Neural crest cell (in vitro differentiated cells): ENCODE results near the gene BMX. TPM values are rescaled to one million over a fixed set of nuclear protein-coding genes. Genes with fewer than 3 reads are reported as not detected.

Experiments
- DNase-seq: peaks from one replicate; pipeline ENCODE4 v3.0.0; 2021; ENCODE audit warnings: low read depth, mixed read lengths, low spot score
- H3K27ac Mint-ChIP-seq: one replicate; pipeline ENCODE4 v1.8.0; 2021; ENCODE audit warnings: mild to moderate bottlenecking, mixed read lengths; ENCODE audit not compliant: unreplicated experiment
- H3K27me3 Mint-ChIP-seq: 2 replicates; pipeline ENCODE4 v1.8.0; 2021; ENCODE audit warnings: low read depth, mild to moderate bottlenecking, mixed read lengths
- H3K36me3 Mint-ChIP-seq: 2 replicates; pipeline ENCODE4 v1.8.0; 2021; ENCODE audit warnings: low read depth, mild to moderate bottlenecking, mixed read lengths
- H3K4me1 Mint-ChIP-seq: 2 replicates; pipeline ENCODE4 v1.8.0; 2021; ENCODE audit warnings: mixed read lengths
- H3K4me3 Mint-ChIP-seq: one replicate; pipeline ENCODE4 v1.8.0; 2021; ENCODE audit warnings: mild to moderate bottlenecking, mixed read lengths
- H3K9me3 Mint-ChIP-seq: 2 replicates; pipeline ENCODE4 v1.8.0; 2021; ENCODE audit warnings: mixed read lengths
- total RNA-seq: library from RNA; stranded (reverse); gene quantifications from 2 replicates; pipeline ENCODE4 v1.2.1, GENCODE V29; 2021
- TF ChIP-seq, protein P1 (sequence below): fragments of 200-600 bp; sonication (generic); conservative IDR thresholded peaks from 2 replicates; pipeline ENCODE4 v1.5.0; 2021; ENCODE audit warnings: antibody characterized with exemption, mild to moderate bottlenecking

BMX gene
- total RNA-seq, 1 donor from 2014 or later: not detected

- H3K4me3 Mint-ChIP-seq: no peak overlapping the region
- H3K4me1 Mint-ChIP-seq: peaks cover 5% of the 10 kb centered on the region
- H3K9me3 Mint-ChIP-seq: no peaks in the 10 kb centered on the region
- TF ChIP-seq, protein P1, sequence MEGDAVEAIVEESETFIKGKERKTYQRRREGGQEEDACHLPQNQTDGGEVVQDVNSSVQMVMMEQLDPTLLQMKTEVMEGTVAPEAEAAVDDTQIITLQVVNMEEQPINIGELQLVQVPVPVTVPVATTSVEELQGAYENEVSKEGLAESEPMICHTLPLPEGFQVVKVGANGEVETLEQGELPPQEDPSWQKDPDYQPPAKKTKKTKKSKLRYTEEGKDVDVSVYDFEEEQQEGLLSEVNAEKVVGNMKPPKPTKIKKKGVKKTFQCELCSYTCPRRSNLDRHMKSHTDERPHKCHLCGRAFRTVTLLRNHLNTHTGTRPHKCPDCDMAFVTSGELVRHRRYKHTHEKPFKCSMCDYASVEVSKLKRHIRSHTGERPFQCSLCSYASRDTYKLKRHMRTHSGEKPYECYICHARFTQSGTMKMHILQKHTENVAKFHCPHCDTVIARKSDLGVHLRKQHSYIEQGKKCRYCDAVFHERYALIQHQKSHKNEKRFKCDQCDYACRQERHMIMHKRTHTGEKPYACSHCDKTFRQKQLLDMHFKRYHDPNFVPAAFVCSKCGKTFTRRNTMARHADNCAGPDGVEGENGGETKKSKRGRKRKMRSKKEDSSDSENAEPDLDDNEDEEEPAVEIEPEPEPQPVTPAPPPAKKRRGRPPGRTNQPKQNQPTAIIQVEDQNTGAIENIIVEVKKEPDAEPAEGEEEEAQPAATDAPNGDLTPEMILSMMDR: no peak
- H3K27ac Mint-ChIP-seq: no peak overlapping the region
- DNase-seq: no peak
- H3K36me3 Mint-ChIP-seq: no peaks in the 10 kb centered on the region
- H3K27me3 Mint-ChIP-seq: no peaks in the 10 kb centered on the region
These were observed 58.6 kb downstream of the BMX start for GRCh38 chrX:15559227-15559626.

- Mint-ChIP-seq H3K4me3 (no peak overlapping the region), H3K9me3 (no peaks in the 10 kb centered on the region), H3K36me3 (no peaks in the 10 kb centered on the region), H3K27me3 (no peaks in the 10 kb centered on the region), H3K4me1 (peaks cover 19% of the 10 kb centered on the region), H3K27ac (no peak overlapping the region)
- DNase-seq: no peak
- TF ChIP-seq, protein P1: no peak
These were observed 60.3 kb downstream of the BMX start for GRCh38 chrX:15560924-15561323.

DNA sequence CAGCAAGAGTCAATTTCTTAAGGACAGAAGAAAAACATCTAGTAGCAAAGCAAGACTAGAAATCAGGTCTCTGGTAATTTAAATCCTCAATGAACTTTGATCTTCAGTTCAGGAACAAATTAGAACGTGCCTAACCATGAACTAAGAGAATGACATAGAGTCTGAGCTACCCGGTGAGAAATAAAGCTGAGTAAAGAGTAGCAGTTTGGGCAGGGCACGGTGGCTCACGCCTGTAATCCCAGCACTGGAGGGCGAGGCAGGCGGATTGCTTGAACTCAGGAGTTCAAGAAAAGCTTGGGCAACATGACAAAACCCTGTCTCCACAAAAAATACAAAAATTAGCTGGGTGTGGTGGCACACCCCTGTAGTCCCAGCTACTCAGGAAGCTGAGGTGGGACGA, 62.4 kb downstream of the BMX start:
- no peaks in the 10 kb centered on the region for H3K36me3 Mint-ChIP-seq

GRCh38 chrX:15564981-15565579, 64.5 kb downstream of the BMX start:
- H3K4me3 Mint-ChIP-seq: no peak overlapping the region
- peaks cover 31% of the 10 kb centered on the region for H3K4me1 Mint-ChIP-seq
- peak overlapping the region; percentile 70 for H3K27ac Mint-ChIP-seq
- H3K36me3 Mint-ChIP-seq: no peaks in the 10 kb centered on the region
- no peaks in the 10 kb centered on the region for H3K9me3 Mint-ChIP-seq
- DNase-seq: peak; percentile 28
- TF ChIP-seq, protein P1: peak; percentile 78
- no peaks in the 10 kb centered on the region for H3K27me3 Mint-ChIP-seq

More for the DNA sequence above, 62.4 kb downstream of the BMX start:
- no peaks in the 10 kb centered on the region for H3K9me3 Mint-ChIP-seq
- no peak overlapping the region for H3K27ac Mint-ChIP-seq
- TF ChIP-seq, protein P1: no peak
- peaks cover 31% of the 10 kb centered on the region for H3K4me1 Mint-ChIP-seq
- no peaks in the 10 kb centered on the region for H3K27me3 Mint-ChIP-seq
- DNase-seq: no peak
- H3K4me3 Mint-ChIP-seq: no peak overlapping the region

DNA sequence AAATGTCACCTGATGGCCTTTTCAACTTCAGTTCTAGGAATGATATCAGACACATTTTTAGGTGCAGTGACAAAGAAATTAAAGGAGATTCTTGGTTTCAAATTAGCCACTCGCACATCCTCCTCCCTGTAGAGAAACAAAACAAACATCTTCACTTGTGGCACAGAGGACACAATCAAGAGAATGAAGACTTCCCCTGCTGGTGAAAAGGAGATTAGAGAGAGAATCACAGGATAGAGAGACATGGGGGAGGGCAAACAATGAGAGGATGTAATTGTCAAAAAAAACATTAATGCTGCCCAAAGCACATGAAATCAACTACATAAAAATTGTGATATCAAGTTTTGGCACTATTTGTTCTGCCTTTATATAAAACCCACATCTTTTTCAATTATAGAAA, 65.6 kb downstream of the BMX start:
- no peak for DNase-seq
- H3K4me1 Mint-ChIP-seq: peaks cover 28% of the 10 kb centered on the region
- no peak overlapping the region for H3K27ac Mint-ChIP-seq
- TF ChIP-seq, protein P1: peak; percentile 28
- H3K9me3 Mint-ChIP-seq: no peaks in the 10 kb centered on the region
- H3K36me3 Mint-ChIP-seq: no peaks in the 10 kb centered on the region
- no peak overlapping the region for H3K4me3 Mint-ChIP-seq
- H3K27me3 Mint-ChIP-seq: no peaks in the 10 kb centered on the region
